ENCODE measurements around the gene EVI5L.

EVI5L gene

GRCh38 chr19:7829166-7829520, 875 bp upstream of the EVI5L start (continued):
- TF ChIP-seq CREB5 (CRISPR knock-in tag; IDR thresholded peaks at IDR 0.05; ENCODE audit: low read depth): no peak
- no peak for TF ChIP-seq OSR1 (CRISPR knock-in tag; IDR thresholded peaks at IDR 0.05)

- no peak for ATAC-seq
- TF ChIP-seq ZC3H10 (CRISPR knock-in tag; IDR thresholded peaks at IDR 0.05): no peak
- no peak for TF ChIP-seq TCF4 (CRISPR knock-in tag; IDR thresholded peaks at IDR 0.05; ENCODE audit: borderline replicate concordance)
- no peak for TF ChIP-seq ZNF70 (CRISPR knock-in tag; IDR thresholded peaks at IDR 0.05)
- TF ChIP-seq GLIS3 (CRISPR knock-in tag; IDR thresholded peaks at IDR 0.05): no peak
- no peak for TF ChIP-seq ZNF8 (CRISPR knock-in tag; IDR thresholded peaks at IDR 0.05)
- TF ChIP-seq ZFP3 (CRISPR knock-in tag; IDR thresholded peaks at IDR 0.05): no peak
- TF ChIP-seq TOX (CRISPR knock-in tag; IDR thresholded peaks at IDR 0.05; ENCODE audit: borderline replicate concordance): no peak
- no peak for TF ChIP-seq PATZ1 (CRISPR knock-in tag; IDR thresholded peaks at IDR 0.05; ENCODE audit: borderline replicate concordance)
- TF ChIP-seq OSR1 (CRISPR knock-in tag; IDR thresholded peaks at IDR 0.05): no peak
- no peak for TF ChIP-seq CSDC2 (CRISPR knock-in tag; IDR thresholded peaks at IDR 0.05)
- TF ChIP-seq ARNTL (CRISPR knock-in tag; IDR thresholded peaks at IDR 0.05; ENCODE audit: borderline replicate concordance, low read depth): no peak
- no peak for TF ChIP-seq POU6F1 (CRISPR knock-in tag; IDR thresholded peaks at IDR 0.05; ENCODE audit: borderline replicate concordance, low read depth)
- TF ChIP-seq ESRRG (CRISPR knock-in tag; IDR thresholded peaks at IDR 0.05): no peak
- TF ChIP-seq PPARA (CRISPR knock-in tag; IDR thresholded peaks at IDR 0.05; ENCODE audit: borderline replicate concordance): no peak
- no peak for TF ChIP-seq ZFP30 (CRISPR knock-in tag; IDR thresholded peaks at IDR 0.05)
- no peak for TF ChIP-seq SNAI2 (CRISPR knock-in tag; IDR thresholded peaks at IDR 0.05)
- TF ChIP-seq TSHZ2 (CRISPR knock-in tag; IDR thresholded peaks at IDR 0.05): no peak
- TF ChIP-seq CSRNP3 (CRISPR knock-in tag; IDR thresholded peaks at IDR 0.05): no peak
Observed at GRCh38 chr19:7830272-7830771, 304 bp downstream of the EVI5L start.

- TF ChIP-seq PATZ1 (CRISPR knock-in tag; IDR thresholded peaks at IDR 0.05; ENCODE audit: borderline replicate concordance) (no peak), POU6F1 (CRISPR knock-in tag; IDR thresholded peaks at IDR 0.05; ENCODE audit: borderline replicate concordance, low read depth) (no peak), RARB (CRISPR knock-in tag; IDR thresholded peaks at IDR 0.05) (no peak), ZC3H10 (CRISPR knock-in tag; IDR thresholded peaks at IDR 0.05) (no peak), ZFP3 (CRISPR knock-in tag; IDR thresholded peaks at IDR 0.05) (no peak)
- ATAC-seq: no peak
Observed at GRCh38 chr19:7830823-7831222, 805 bp downstream of the EVI5L start.
